Activated CD4-positive, alpha-beta T cell treated with anti-CD3 and anti-CD28 coated beads for 36 hours (primary cell): ENCODE measurements around the gene NOTO. TPM values are rescaled to one million over a fixed set of nuclear protein-coding genes. Genes with fewer than 3 reads are reported as not detected.

Source experiments
- ATAC-seq: fragments of 200-7000 bp; cut with Tn5 transposase; one replicate; pipeline ENCODE4 v1.10.0; 2021; ENCODE audit warnings: mild to moderate bottlenecking, moderate library complexity
- CTCF ChIA-PET: fragments of 350-600 bp; sonication (Branson Sonifier 250); formaldehyde crosslinking; loops from one replicate; lab custom pipeline; 2021; ENCODE audit warnings: antibody characterized with exemption; lab: Charles Lee
- POLR2A ChIA-PET: fragments of 350-600 bp; sonication (Branson Sonifier 250); formaldehyde crosslinking; loops from one replicate; lab custom pipeline; 2021; ENCODE audit warnings: antibody characterized with exemption, inconsistent platforms; lab: Charles Lee
- DNase-seq: peaks from one replicate; pipeline ENCODE4 v3.0.0-alpha.2; 2020
- H3K27ac Mint-ChIP-seq: one replicate; pipeline ENCODE4 v1.8.0; 2021; ENCODE audit warnings: mixed read lengths
- H3K27me3 Mint-ChIP-seq: one replicate; pipeline ENCODE4 v1.8.0; 2021; ENCODE audit warnings: mixed read lengths
- H3K36me3 Mint-ChIP-seq: one replicate; pipeline ENCODE4 v1.8.0; 2021; ENCODE audit warnings: low read depth, mixed read lengths
- H3K4me1 Mint-ChIP-seq: one replicate; pipeline ENCODE4 v1.8.0; 2021; ENCODE audit warnings: mixed read lengths
- H3K4me3 Mint-ChIP-seq: one replicate; pipeline ENCODE4 v1.8.0; 2021; ENCODE audit warnings: mild to moderate bottlenecking, moderate library complexity, mixed read lengths
- H3K9me3 Mint-ChIP-seq: one replicate; pipeline ENCODE4 v1.8.0; 2021; ENCODE audit warnings: low read depth, mixed read lengths
- intact Hi-C, 2 experiments: fragments of 100-400 bp; cut with DNase I in 1 of 2; cut with micrococcal nuclease in 1 of 2; formaldehyde crosslinking; loops; one replicate each; pipeline versions ENCODE4 v1.14.2 to v1.15.1; 2022 to 2024; cut with DNase I, micrococcal nuclease
- total RNA-seq, 2 experiments: library from RNA; stranded (reverse); gene quantifications; one replicate each; pipeline ENCODE4 v1.2.3, GENCODE V29; 2021

The NOTO gene
- total RNA-seq, 2 experiments from 2014 or later = not detected

- H3K9me3 Mint-ChIP-seq = no peaks in the 10 kb centered on the region
- intact Hi-C loops = no loop called here
- no peaks in the 10 kb centered on the region for H3K27me3 Mint-ChIP-seq
- H3K27ac Mint-ChIP-seq = peak overlapping the region; percentile 23
- ATAC-seq = no peak
- ChIA-PET CTCF (interaction anchor here (1.9 kb wide), 1 partner anchor 11 kb away, joined by 8 read pairs; no protein-coding TSS in a partner anchor), POLR2A (no interaction called here)
- H3K36me3 Mint-ChIP-seq = peaks cover 69% of the 10 kb centered on the region
- no peak overlapping the region for H3K4me3 Mint-ChIP-seq
- DNase-seq = no peak
- H3K4me1 Mint-ChIP-seq = peaks cover 4% of the 10 kb centered on the region
Measured at GRCh38 chr2:73249636-73250035, 47.3 kb downstream of the NOTO start.

- ChIA-PET CTCF (interaction anchor here (0.6 to 1.9 kb wide), 4 partner anchors 11 to 1265 kb away, joined by 3 to 8 read pairs (median 3); no protein-coding TSS in a partner anchor), POLR2A (interaction anchor here (0.6 kb wide), 1 partner anchor 8 kb away, joined by 3 read pairs; no protein-coding TSS in a partner anchor)
- H3K9me3 Mint-ChIP-seq = no peaks in the 10 kb centered on the region
- intact Hi-C loops = no loop called here
- H3K27ac Mint-ChIP-seq = no peak overlapping the region
- no peak overlapping the region for H3K4me3 Mint-ChIP-seq
- DNase-seq = no peak
- no peaks in the 10 kb centered on the region for H3K27me3 Mint-ChIP-seq
- peaks cover 4% of the 10 kb centered on the region for H3K4me1 Mint-ChIP-seq
- peaks cover 59% of the 10 kb centered on the region for H3K36me3 Mint-ChIP-seq
- ATAC-seq = no peak
Measured at GRCh38 chr2:73250872-73251846, 48.8 kb downstream of the NOTO start.

- ChIA-PET CTCF (interaction anchor here (1.3 kb wide), 1 partner anchor 36 kb away, joined by 4 read pairs; no protein-coding TSS in a partner anchor), POLR2A (interaction anchor here (1.2 kb wide), 1 partner anchor 34 kb away, joined by 5 read pairs; no protein-coding TSS in a partner anchor)
- no peak for ATAC-seq
- H3K27me3 Mint-ChIP-seq = no peaks in the 10 kb centered on the region
- no peaks in the 10 kb centered on the region for H3K9me3 Mint-ChIP-seq
- H3K4me1 Mint-ChIP-seq = no peaks in the 10 kb centered on the region
- intact Hi-C loops = no loop called here
- no peak overlapping the region for H3K27ac Mint-ChIP-seq
- peaks cover 47% of the 10 kb centered on the region for H3K36me3 Mint-ChIP-seq
- DNase-seq = no peak
- H3K4me3 Mint-ChIP-seq = no peak overlapping the region
Measured at GRCh38 chr2:73252238-73253027, 50.1 kb downstream of the NOTO start.

GRCh38 chr2:73253400-73253799 lies 51.0 kb downstream of the NOTO start:
- ATAC-seq = no peak
- H3K9me3 Mint-ChIP-seq = no peaks in the 10 kb centered on the region
- DNase-seq = no peak
- peak overlapping the region; percentile 29 for H3K27ac Mint-ChIP-seq
- intact Hi-C loops = no loop called here
- H3K27me3 Mint-ChIP-seq = no peaks in the 10 kb centered on the region
- no peak overlapping the region for H3K4me3 Mint-ChIP-seq
- H3K4me1 Mint-ChIP-seq = no peaks in the 10 kb centered on the region
- H3K36me3 Mint-ChIP-seq = peaks cover 40% of the 10 kb centered on the region
- POLR2A ChIA-PET = interaction anchor here (1.2 to 1.6 kb wide), 2 partner anchors 8 to 34 kb away, joined by 5 read pairs; no protein-coding TSS in a partner anchor
- CTCF ChIA-PET = interaction anchor here (1.3 kb wide), 1 partner anchor 35 kb away, joined by 4 read pairs; no protein-coding TSS in a partner anchor

GRCh38 chr2:73253901-73254300 lies 51.5 kb downstream of the NOTO start:
- peaks cover 35% of the 10 kb centered on the region for H3K36me3 Mint-ChIP-seq
- no peaks in the 10 kb centered on the region for H3K27me3 Mint-ChIP-seq
- POLR2A ChIA-PET = interaction anchor here (1.6 kb wide), 1 partner anchor 9 kb away, joined by 5 read pairs; no protein-coding TSS in a partner anchor
- CTCF ChIA-PET = interaction anchor here (1.3 kb wide), 1 partner anchor 35 kb away, joined by 4 read pairs; no protein-coding TSS in a partner anchor
- no peak for ATAC-seq
- no peaks in the 10 kb centered on the region for H3K4me1 Mint-ChIP-seq
- intact Hi-C loops = no loop called here
- peak overlapping the region; percentile 37 for H3K27ac Mint-ChIP-seq
- no peaks in the 10 kb centered on the region for H3K9me3 Mint-ChIP-seq
- H3K4me3 Mint-ChIP-seq = no peak overlapping the region
- no peak for DNase-seq

- Mint-ChIP-seq H3K27me3 (no peaks in the 10 kb centered on the region), H3K4me1 (no peaks in the 10 kb centered on the region), H3K9me3 (no peaks in the 10 kb centered on the region), H3K4me3 (no peak overlapping the region), H3K36me3 (peaks cover 32% of the 10 kb centered on the region), H3K27ac (no peak overlapping the region)
- intact Hi-C loops = no loop called here
- ChIA-PET POLR2A (interaction anchor here (1.6 kb wide), 1 partner anchor 9 kb away, joined by 5 read pairs; no protein-coding TSS in a partner anchor), CTCF (no interaction called here)
- no peak for DNase-seq
- ATAC-seq = no peak
Measured at GRCh38 chr2:73254343-73255006, 52.1 kb downstream of the NOTO start.

GRCh38 chr2:73255007-73255644 lies 52.8 kb downstream of the NOTO start:
- H3K4me3 Mint-ChIP-seq = no peak overlapping the region
- CTCF ChIA-PET = no interaction called here
- H3K27me3 Mint-ChIP-seq = no peaks in the 10 kb centered on the region
- peaks cover 29% of the 10 kb centered on the region for H3K36me3 Mint-ChIP-seq
- no peak for DNase-seq
- no peak for ATAC-seq
- POLR2A ChIA-PET = interaction anchor here (1.6 kb wide), 1 partner anchor 10 kb away, joined by 5 read pairs; no protein-coding TSS in a partner anchor
- peak overlapping the region; percentile 47 for H3K27ac Mint-ChIP-seq
- no peaks in the 10 kb centered on the region for H3K4me1 Mint-ChIP-seq
- intact Hi-C loops = no loop called here
- H3K9me3 Mint-ChIP-seq = no peaks in the 10 kb centered on the region

GRCh38 chr2:73255907-73256617 lies 53.7 kb downstream of the NOTO start:
- POLR2A ChIA-PET = interaction anchor here (0.7 kb wide), 1 partner anchor 165 kb away, joined by 3 read pairs; no protein-coding TSS in a partner anchor
- Mint-ChIP-seq H3K36me3 (peaks cover 20% of the 10 kb centered on the region), H3K4me3 (no peak overlapping the region), H3K27me3 (no peaks in the 10 kb centered on the region), H3K4me1 (no peaks in the 10 kb centered on the region), H3K27ac (no peak overlapping the region), H3K9me3 (no peaks in the 10 kb centered on the region)
- intact Hi-C loops = no loop called here
- no peak for DNase-seq
- no peak for ATAC-seq
- CTCF ChIA-PET = interaction anchor here (0.5 to 1.0 kb wide), 2 partner anchors 11 to 264 kb away, joined by 3 read pairs; no protein-coding TSS in a partner anchor

GRCh38 chr2:73256618-73256922 lies 54.2 kb downstream of the NOTO start:
- ChIA-PET POLR2A (interaction anchor here (0.7 kb wide), 1 partner anchor 165 kb away, joined by 3 read pairs; no protein-coding TSS in a partner anchor), CTCF (interaction anchor here (0.5 to 1.0 kb wide), 2 partner anchors 12 to 263 kb away, joined by 3 read pairs; no protein-coding TSS in a partner anchor)
- intact Hi-C loops = no loop called here
- H3K9me3 Mint-ChIP-seq = no peaks in the 10 kb centered on the region
- peaks cover 15% of the 10 kb centered on the region for H3K36me3 Mint-ChIP-seq
- ATAC-seq (no peak), DNase-seq (no peak)
- H3K27ac Mint-ChIP-seq = no peak overlapping the region
- no peaks in the 10 kb centered on the region for H3K4me1 Mint-ChIP-seq
- no peaks in the 10 kb centered on the region for H3K27me3 Mint-ChIP-seq
- H3K4me3 Mint-ChIP-seq = no peak overlapping the region

GRCh38 chr2:73257021-73257420 lies 54.6 kb downstream of the NOTO start:
- POLR2A ChIA-PET = no interaction called here
- Mint-ChIP-seq H3K9me3 (no peaks in the 10 kb centered on the region), H3K27me3 (no peaks in the 10 kb centered on the region), H3K36me3 (peaks cover 15% of the 10 kb centered on the region), H3K4me1 (no peaks in the 10 kb centered on the region), H3K4me3 (no peak overlapping the region), H3K27ac (no peak overlapping the region)
- intact Hi-C loops = no loop called here
- DNase-seq (no peak), ATAC-seq (no peak)
- CTCF ChIA-PET = interaction anchor here (0.6 to 1.6 kb wide), 3 partner anchors 12 to 283 kb away, joined by 3 to 4 read pairs (median 3); no protein-coding TSS in a partner anchor
